Measurements from ENCODE around the gene ZNF70. TPM values are rescaled to one million over a fixed set of nuclear protein-coding genes. Genes with fewer than 3 reads are reported as not detected.

The ZNF70 gene
- total RNA-seq, 1 experiment from 2014 or later, result 2.3 TPM

GRCh38 chr22:23712256-23712655 lies 38.7 kb downstream of the ZNF70 start:
- no peak overlapping the region for H3K4me3 ChIP-seq (ENCODE audit: low read length)
- TF ChIP-seq EZH2 (IDR thresholded peaks at IDR 0.05; ENCODE audit: low read length, unreplicated experiment), result no peak
- TF ChIP-seq CTCF (conservative IDR thresholded peaks at IDR 0.05; ENCODE audit: low read depth, low read length), result no peak
- TF ChIP-seq EZH2phosphoT487 (IDR thresholded peaks at IDR 0.05; ENCODE audit: borderline replicate concordance, low read length), result no peak
- DNase-seq (no peak), ATAC-seq (no peak)
- H3K4me2 ChIP-seq (ENCODE audit: low read length), result no peak overlapping the region
- CTCF ChIA-PET, result no interaction called here
- no peaks in the 10 kb centered on the region for H4K20me1 ChIP-seq (ENCODE audit: low read length)
- H3K79me2 ChIP-seq (ENCODE audit: low read length), result peaks cover 14% of the 10 kb centered on the region
- peaks cover 7% of the 10 kb centered on the region for H3K36me3 ChIP-seq (ENCODE audit: low read depth, low read length)
- no peaks in the 10 kb centered on the region for H3K9me3 ChIP-seq (ENCODE audit: low read length)
- H3K4me1 ChIP-seq (ENCODE audit: insufficient read depth, low read length), result no peaks in the 10 kb centered on the region; the same call in 1 of the 2 replicates
- POLR2A ChIA-PET (ENCODE audit: unreplicated experiment), result no interaction called here
- no peak overlapping the region for H3K27ac ChIP-seq (ENCODE audit: low read length)
- no peaks in the 10 kb centered on the region for H3F3A ChIP-seq (ENCODE audit: low read length, unreplicated experiment)
- no peaks in the 10 kb centered on the region for H3K27me3 ChIP-seq (ENCODE audit: low read length)
- H3K9ac ChIP-seq (ENCODE audit: low read length), result no peak overlapping the region
- intact Hi-C loops (cut with micrococcal nuclease), result no loop called here
- no peak overlapping the region for H2AFZ ChIP-seq (ENCODE audit: low read length)
- no peaks in the 10 kb centered on the region for H3K9me2 ChIP-seq (replicated peaks; ENCODE audit: low read length)
- no TSS peak for BruUV-seq (replicated peaks)

GRCh38 chr22:23709107-23709506 lies 41.8 kb downstream of the ZNF70 start:
- ChIA-PET POLR2A (ENCODE audit: unreplicated experiment) (no interaction called here), CTCF (no interaction called here)
- H3K36me3 ChIP-seq (ENCODE audit: low read depth, low read length), result peaks cover 14% of the 10 kb centered on the region
- ATAC-seq (no peak), DNase-seq (no peak)
- H3F3A ChIP-seq (ENCODE audit: low read length, unreplicated experiment), result no peaks in the 10 kb centered on the region
- no peaks in the 10 kb centered on the region for H3K4me1 ChIP-seq (ENCODE audit: insufficient read depth, low read length)
- no peaks in the 10 kb centered on the region for H3K79me2 ChIP-seq (ENCODE audit: low read length)
- TF ChIP-seq EZH2 (IDR thresholded peaks at IDR 0.05; ENCODE audit: low read length, unreplicated experiment) (no peak), CTCF (conservative IDR thresholded peaks at IDR 0.05; ENCODE audit: low read depth, low read length) (no peak), EZH2phosphoT487 (IDR thresholded peaks at IDR 0.05; ENCODE audit: borderline replicate concordance, low read length) (no peak)
- no peak overlapping the region for H3K27ac ChIP-seq (ENCODE audit: low read length)
- no peak overlapping the region for H3K4me2 ChIP-seq (ENCODE audit: low read length)
- no peaks in the 10 kb centered on the region for H4K20me1 ChIP-seq (ENCODE audit: low read length)
- intact Hi-C loops (cut with micrococcal nuclease), result no loop called here
- no peaks in the 10 kb centered on the region for H3K9me3 ChIP-seq (ENCODE audit: low read length)
- no peaks in the 10 kb centered on the region for H3K9me2 ChIP-seq (replicated peaks; ENCODE audit: low read length)
- H3K9ac ChIP-seq (ENCODE audit: low read length), result no peak overlapping the region
- H3K27me3 ChIP-seq (ENCODE audit: low read length), result no peaks in the 10 kb centered on the region
- H3K4me3 ChIP-seq (ENCODE audit: low read length), result no peak overlapping the region
- H2AFZ ChIP-seq (ENCODE audit: low read length), result no peak overlapping the region
- BruUV-seq (replicated peaks), result no TSS peak

GRCh38 chr22:23708270-23708669 lies 42.6 kb downstream of the ZNF70 start:
- no peak for DNase-seq
- Histone ChIP-seq H3K4me2 (ENCODE audit: low read length) (no peak overlapping the region), H3F3A (ENCODE audit: low read length, unreplicated experiment) (no peaks in the 10 kb centered on the region), H3K36me3 (ENCODE audit: low read depth, low read length) (peaks cover 14% of the 10 kb centered on the region), H4K20me1 (ENCODE audit: low read length) (no peaks in the 10 kb centered on the region), H3K27ac (ENCODE audit: low read length) (no peak overlapping the region), H3K9me3 (ENCODE audit: low read length) (no peaks in the 10 kb centered on the region), H2AFZ (ENCODE audit: low read length) (no peak overlapping the region), H3K9me2 (replicated peaks; ENCODE audit: low read length) (no peaks in the 10 kb centered on the region), H3K79me2 (ENCODE audit: low read length) (no peaks in the 10 kb centered on the region), H3K27me3 (ENCODE audit: low read length) (no peaks in the 10 kb centered on the region), H3K9ac (ENCODE audit: low read length) (no peak overlapping the region), H3K4me3 (ENCODE audit: low read length) (no peak overlapping the region), H3K4me1 (ENCODE audit: insufficient read depth, low read length) (no peaks in the 10 kb centered on the region)
- no TSS peak for BruUV-seq (replicated peaks)
- ChIA-PET POLR2A (ENCODE audit: unreplicated experiment) (no interaction called here), CTCF (no interaction called here)
- no peak for TF ChIP-seq EZH2 (IDR thresholded peaks at IDR 0.05; ENCODE audit: low read length, unreplicated experiment)
- no peak for TF ChIP-seq CTCF (conservative IDR thresholded peaks at IDR 0.05; ENCODE audit: low read depth, low read length)
- no peak for TF ChIP-seq EZH2phosphoT487 (IDR thresholded peaks at IDR 0.05; ENCODE audit: borderline replicate concordance, low read length)
- intact Hi-C loops (cut with micrococcal nuclease), result no loop called here
- no peak for ATAC-seq
